Neural cell (in vitro differentiated cells): ENCODE measurements around the gene KIZ. TPM values are rescaled to one million over a fixed set of nuclear protein-coding genes. Genes with fewer than 3 reads are reported as not detected.

ENCODE experiments used
- H2AFZ ChIP-seq: fragments of 200-600, 300-800 bp; sonication (generic), shearing (Covaris generic); 2 replicates; pipeline ENCODE4 v1.6.0; 2014; ENCODE audit warnings: low read depth, mild to moderate bottlenecking, antibody characterized with exemption, low read length, moderate library complexity
- H3F3A ChIP-seq: fragments of 200-600 bp; shearing (Covaris generic); 2 replicates; pipeline ENCODE4 v1.6.1; 2016; ENCODE audit warnings: mild to moderate bottlenecking, moderate library complexity, mixed read lengths, antibody characterized with exemption, low read length; ENCODE audit not compliant: insufficient read depth, poor library complexity, severe bottlenecking
- H3K27ac ChIP-seq: fragments of 200-600, 300-800 bp; sonication (generic), shearing (Covaris generic); 2 replicates; pipeline ENCODE4 v1.5.1; 2014; ENCODE audit warnings: mild to moderate bottlenecking, low read length, moderate library complexity
- H3K27me3 ChIP-seq: fragments of 300-800, 200-600 bp; sonication (generic), shearing (Covaris generic); 2 replicates; pipeline ENCODE4 v1.6.0; 2014; ENCODE audit warnings: mild to moderate bottlenecking, low read depth, low read length, moderate library complexity; ENCODE audit not compliant: insufficient read depth
- H3K36me3 ChIP-seq: fragments of 300-800, 200-600 bp; sonication (generic), shearing (Covaris generic); 2 replicates; pipeline ENCODE4 v1.5.1; 2014; ENCODE audit warnings: mild to moderate bottlenecking, antibody characterized with exemption, low read length, moderate library complexity; ENCODE audit not compliant: insufficient read depth
- H3K4me2 ChIP-seq: fragments of 300-800, 200-600 bp; sonication (generic), shearing (Covaris generic); 2 replicates; pipeline ENCODE4 v1.6.0; 2014; ENCODE audit warnings: mild to moderate bottlenecking, low read length
- H3K4me3 ChIP-seq: fragments of 300-800, 200-600 bp; sonication (generic), shearing (Covaris generic); 2 replicates; pipeline ENCODE4 v1.5.1; 2014; ENCODE audit warnings: mild to moderate bottlenecking, low read length, moderate library complexity
- H3K79me2 ChIP-seq: fragments of 200-600 bp; shearing (Covaris generic); replicated peaks from 2 replicates; pipeline ENCODE4 v1.6.0; 2014; ENCODE audit warnings: mild to moderate bottlenecking, low read length, moderate library complexity; ENCODE audit not compliant: insufficient read depth
- H3K9ac ChIP-seq: fragments of 300-800, 200-600 bp; sonication (generic), shearing (Covaris generic); 2 replicates; pipeline ENCODE4 v1.6.1; 2016; ENCODE audit warnings: mild to moderate bottlenecking, low read length, mixed read lengths
- H3K9me2 ChIP-seq: fragments of 200-600 bp; shearing (Covaris generic); 2 replicates; pipeline ENCODE4 v1.6.1; 2016; ENCODE audit warnings: mild to moderate bottlenecking, low read length, mixed read lengths; ENCODE audit not compliant: insufficient read depth
- H3K9me3 ChIP-seq: fragments of 200-600, 300-800 bp; sonication (generic), shearing (Covaris generic); 2 replicates; pipeline ENCODE4 v1.6.1; 2016; ENCODE audit warnings: mild to moderate bottlenecking, mixed run types, low read length, moderate library complexity, mixed read lengths
- H4K20me1 ChIP-seq: fragments of 200-600 bp; shearing (Covaris generic); 2 replicates; pipeline ENCODE4 v1.6.1; 2016; ENCODE audit warnings: mild to moderate bottlenecking, mixed run types; ENCODE audit not compliant: insufficient read depth
- EZH2 ChIP-seq: fragments of 200-600, 300-800 bp; shearing (Covaris generic), sonication (generic); IDR thresholded peaks from 2 replicates; pipeline ENCODE4 v1.6.1; 2014; ENCODE audit warnings: antibody characterized with exemption, low read length, borderline replicate concordance, mild to moderate bottlenecking; ENCODE audit not compliant: insufficient read depth, poor library complexity, severe bottlenecking
- MXI1 ChIP-seq: fragments of 450-650 bp; conservative IDR thresholded peaks from 2 replicates; pipeline ENCODE4 v1.6.1; 2014; ENCODE audit warnings: antibody characterized with exemption, mild to moderate bottlenecking; ENCODE audit not compliant: poor library complexity, severe bottlenecking
- POLR2AphosphoS5 ChIP-seq: IDR thresholded peaks from 2 replicates; pipeline ENCODE4 v1.6.1; 2012
- SMC3 ChIP-seq: fragments of 450-650 bp; conservative IDR thresholded peaks from 2 replicates; pipeline ENCODE4 v1.6.1; 2014; ENCODE audit warnings: antibody characterized with exemption, mild to moderate bottlenecking, moderate library complexity; ENCODE audit not compliant: poor library complexity
- TAF1 ChIP-seq: IDR thresholded peaks from 2 replicates; pipeline ENCODE4 v1.6.1; 2012; ENCODE audit warnings: low read depth
- polyA plus RNA-seq: library from polyadenylated mRNA; depleted of rRNA; stranded (reverse); fragments of >200 nt; gene quantifications from 2 replicates; pipeline ENCODE4 v1.2.3, GENCODE V29; 2014
- TF ChIP-seq, protein P1 (sequence below): fragments of 450-650 bp; IDR thresholded peaks from 2 replicates; pipeline ENCODE4 v1.5.1; 2014; ENCODE audit warnings: antibody characterized with exemption, mild to moderate bottlenecking, moderate library complexity; ENCODE audit not compliant: poor library complexity, severe bottlenecking
- TF ChIP-seq, protein P2 (sequence below): IDR thresholded peaks from 2 replicates; pipeline ENCODE4 v1.6.1; 2012; ENCODE audit warnings: borderline replicate concordance

KIZ gene
- polyA plus RNA-seq, 1 donor from 2014 or later: 3.6 TPM

DNA sequence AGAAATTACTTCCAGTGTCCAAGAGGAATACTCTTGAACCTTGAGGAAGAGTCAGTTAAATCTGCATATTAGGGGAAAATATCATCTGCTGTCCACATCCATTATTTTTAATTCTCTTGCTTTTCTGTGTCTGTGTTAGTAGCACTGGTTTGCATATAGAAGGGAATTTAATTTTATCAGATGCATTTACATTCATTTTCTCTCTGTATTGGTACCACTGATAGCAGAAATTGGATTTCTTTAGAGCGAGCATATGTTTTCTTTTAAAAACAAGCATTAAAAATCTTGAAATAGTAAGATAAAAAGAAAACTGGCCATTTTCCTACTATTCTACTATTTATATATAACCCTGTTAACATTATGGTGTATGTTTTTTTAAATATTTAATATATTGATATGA is 83.8 kb downstream of the KIZ start:
- Histone ChIP-seq H3K27ac (no peak overlapping the region), H4K20me1 (no peaks in the 10 kb centered on the region), H3K79me2 (no peaks in the 10 kb centered on the region), H2AFZ (no peak overlapping the region), H3K36me3 (no peaks in the 10 kb centered on the region), H3K9me2 (no peaks in the 10 kb centered on the region), H3F3A (no peaks in the 10 kb centered on the region), H3K27me3 (no peaks in the 10 kb centered on the region), H3K9ac (no peak overlapping the region), H3K4me2 (no peak overlapping the region), H3K4me3 (no peak overlapping the region), H3K9me3 (no peaks in the 10 kb centered on the region)
- TF ChIP-seq EZH2 (no peak), MXI1 (no peak), TAF1 (no peak)
- TF ChIP-seq, protein P1, sequence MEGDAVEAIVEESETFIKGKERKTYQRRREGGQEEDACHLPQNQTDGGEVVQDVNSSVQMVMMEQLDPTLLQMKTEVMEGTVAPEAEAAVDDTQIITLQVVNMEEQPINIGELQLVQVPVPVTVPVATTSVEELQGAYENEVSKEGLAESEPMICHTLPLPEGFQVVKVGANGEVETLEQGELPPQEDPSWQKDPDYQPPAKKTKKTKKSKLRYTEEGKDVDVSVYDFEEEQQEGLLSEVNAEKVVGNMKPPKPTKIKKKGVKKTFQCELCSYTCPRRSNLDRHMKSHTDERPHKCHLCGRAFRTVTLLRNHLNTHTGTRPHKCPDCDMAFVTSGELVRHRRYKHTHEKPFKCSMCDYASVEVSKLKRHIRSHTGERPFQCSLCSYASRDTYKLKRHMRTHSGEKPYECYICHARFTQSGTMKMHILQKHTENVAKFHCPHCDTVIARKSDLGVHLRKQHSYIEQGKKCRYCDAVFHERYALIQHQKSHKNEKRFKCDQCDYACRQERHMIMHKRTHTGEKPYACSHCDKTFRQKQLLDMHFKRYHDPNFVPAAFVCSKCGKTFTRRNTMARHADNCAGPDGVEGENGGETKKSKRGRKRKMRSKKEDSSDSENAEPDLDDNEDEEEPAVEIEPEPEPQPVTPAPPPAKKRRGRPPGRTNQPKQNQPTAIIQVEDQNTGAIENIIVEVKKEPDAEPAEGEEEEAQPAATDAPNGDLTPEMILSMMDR: no peak
- TF ChIP-seq, protein P2, sequence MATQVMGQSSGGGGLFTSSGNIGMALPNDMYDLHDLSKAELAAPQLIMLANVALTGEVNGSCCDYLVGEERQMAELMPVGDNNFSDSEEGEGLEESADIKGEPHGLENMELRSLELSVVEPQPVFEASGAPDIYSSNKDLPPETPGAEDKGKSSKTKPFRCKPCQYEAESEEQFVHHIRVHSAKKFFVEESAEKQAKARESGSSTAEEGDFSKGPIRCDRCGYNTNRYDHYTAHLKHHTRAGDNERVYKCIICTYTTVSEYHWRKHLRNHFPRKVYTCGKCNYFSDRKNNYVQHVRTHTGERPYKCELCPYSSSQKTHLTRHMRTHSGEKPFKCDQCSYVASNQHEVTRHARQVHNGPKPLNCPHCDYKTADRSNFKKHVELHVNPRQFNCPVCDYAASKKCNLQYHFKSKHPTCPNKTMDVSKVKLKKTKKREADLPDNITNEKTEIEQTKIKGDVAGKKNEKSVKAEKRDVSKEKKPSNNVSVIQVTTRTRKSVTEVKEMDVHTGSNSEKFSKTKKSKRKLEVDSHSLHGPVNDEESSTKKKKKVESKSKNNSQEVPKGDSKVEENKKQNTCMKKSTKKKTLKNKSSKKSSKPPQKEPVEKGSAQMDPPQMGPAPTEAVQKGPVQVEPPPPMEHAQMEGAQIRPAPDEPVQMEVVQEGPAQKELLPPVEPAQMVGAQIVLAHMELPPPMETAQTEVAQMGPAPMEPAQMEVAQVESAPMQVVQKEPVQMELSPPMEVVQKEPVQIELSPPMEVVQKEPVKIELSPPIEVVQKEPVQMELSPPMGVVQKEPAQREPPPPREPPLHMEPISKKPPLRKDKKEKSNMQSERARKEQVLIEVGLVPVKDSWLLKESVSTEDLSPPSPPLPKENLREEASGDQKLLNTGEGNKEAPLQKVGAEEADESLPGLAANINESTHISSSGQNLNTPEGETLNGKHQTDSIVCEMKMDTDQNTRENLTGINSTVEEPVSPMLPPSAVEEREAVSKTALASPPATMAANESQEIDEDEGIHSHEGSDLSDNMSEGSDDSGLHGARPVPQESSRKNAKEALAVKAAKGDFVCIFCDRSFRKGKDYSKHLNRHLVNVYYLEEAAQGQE: no peak

- Histone ChIP-seq H3F3A (no peaks in the 10 kb centered on the region), H3K9me2 (no peaks in the 10 kb centered on the region), H3K4me3 (no peak overlapping the region), H3K27ac (no peak overlapping the region), H3K9ac (no peak overlapping the region), H3K27me3 (no peaks in the 10 kb centered on the region), H4K20me1 (no peaks in the 10 kb centered on the region), H3K4me2 (no peak overlapping the region), H2AFZ (no peak overlapping the region), H3K79me2 (no peaks in the 10 kb centered on the region), H3K9me3 (no peaks in the 10 kb centered on the region), H3K36me3 (no peaks in the 10 kb centered on the region)
- TF ChIP-seq SMC3: no peak
- TF ChIP-seq, protein P2: no peak
- TF ChIP-seq, protein P1: no peak
- TF ChIP-seq TAF1: no peak
- no peak for TF ChIP-seq POLR2AphosphoS5
- TF ChIP-seq EZH2: no peak
Measured at GRCh38 chr20:21213691-21214090, 87.8 kb downstream of the KIZ start.
